PC-9 (cell line): ENCODE measurements around the gene TMEM119.

Experiments used
- EZH2 ChIP-seq: fragments of 200-600 bp; sonication (generic); IDR thresholded peaks from 2 replicates; pipeline ENCODE4 v1.8.0; 2017; ENCODE audit warnings: antibody characterized with exemption, low read depth
- TF ChIP-seq, protein P1 (sequence below): fragments of 200-600 bp; sonication (generic); conservative IDR thresholded peaks from 2 replicates; pipeline ENCODE4 v1.6.1; 2017; ENCODE audit warnings: mixed run types, antibody characterized with exemption, mild to moderate bottlenecking, moderate library complexity

GRCh38 chr12:108582509-108582908 lies 15.4 kb downstream of the TMEM119 start:
- TF ChIP-seq, protein P1, sequence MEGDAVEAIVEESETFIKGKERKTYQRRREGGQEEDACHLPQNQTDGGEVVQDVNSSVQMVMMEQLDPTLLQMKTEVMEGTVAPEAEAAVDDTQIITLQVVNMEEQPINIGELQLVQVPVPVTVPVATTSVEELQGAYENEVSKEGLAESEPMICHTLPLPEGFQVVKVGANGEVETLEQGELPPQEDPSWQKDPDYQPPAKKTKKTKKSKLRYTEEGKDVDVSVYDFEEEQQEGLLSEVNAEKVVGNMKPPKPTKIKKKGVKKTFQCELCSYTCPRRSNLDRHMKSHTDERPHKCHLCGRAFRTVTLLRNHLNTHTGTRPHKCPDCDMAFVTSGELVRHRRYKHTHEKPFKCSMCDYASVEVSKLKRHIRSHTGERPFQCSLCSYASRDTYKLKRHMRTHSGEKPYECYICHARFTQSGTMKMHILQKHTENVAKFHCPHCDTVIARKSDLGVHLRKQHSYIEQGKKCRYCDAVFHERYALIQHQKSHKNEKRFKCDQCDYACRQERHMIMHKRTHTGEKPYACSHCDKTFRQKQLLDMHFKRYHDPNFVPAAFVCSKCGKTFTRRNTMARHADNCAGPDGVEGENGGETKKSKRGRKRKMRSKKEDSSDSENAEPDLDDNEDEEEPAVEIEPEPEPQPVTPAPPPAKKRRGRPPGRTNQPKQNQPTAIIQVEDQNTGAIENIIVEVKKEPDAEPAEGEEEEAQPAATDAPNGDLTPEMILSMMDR: no peak
- no peak for TF ChIP-seq EZH2
